TTC549 (cell line): ENCODE results near the gene NUP210L.
A peak's percentile ranks its signal among the peaks of the same experiment; 100 is the strongest.
"Not testable (repeated sequence)": the region's sequence is repeated elsewhere in the genome, so short reads cannot be mapped to it uniquely, and the experiment has no call there.

Experiments
- FAIRE-seq: peaks from 2 replicates; lab custom pipeline; 2012; peaks lifted over from hg19 to GRCh38; lab: Jason Lieb, UNC

The NUP210L gene

DNA sequence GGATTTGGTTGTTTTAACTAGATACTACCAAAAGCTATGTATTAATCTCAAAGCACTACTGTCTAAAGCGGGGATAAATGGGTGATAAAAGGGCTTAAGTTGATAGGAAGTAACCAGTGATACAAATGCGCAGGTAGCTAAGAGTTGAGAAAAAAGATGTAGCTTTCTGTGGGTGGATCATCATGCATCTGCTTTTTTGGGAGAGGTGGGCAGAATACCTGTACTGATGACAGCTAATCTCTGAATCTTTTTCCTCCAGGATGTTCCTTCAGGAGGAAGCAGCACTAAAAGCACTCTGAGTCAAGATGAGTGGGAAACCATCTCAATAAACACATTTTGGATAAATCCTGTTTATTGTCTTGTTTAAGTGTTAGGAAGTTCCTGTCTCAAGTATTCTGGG, 163.1 kb downstream of the NUP210L start:
- no peak for FAIRE-seq

DNA sequence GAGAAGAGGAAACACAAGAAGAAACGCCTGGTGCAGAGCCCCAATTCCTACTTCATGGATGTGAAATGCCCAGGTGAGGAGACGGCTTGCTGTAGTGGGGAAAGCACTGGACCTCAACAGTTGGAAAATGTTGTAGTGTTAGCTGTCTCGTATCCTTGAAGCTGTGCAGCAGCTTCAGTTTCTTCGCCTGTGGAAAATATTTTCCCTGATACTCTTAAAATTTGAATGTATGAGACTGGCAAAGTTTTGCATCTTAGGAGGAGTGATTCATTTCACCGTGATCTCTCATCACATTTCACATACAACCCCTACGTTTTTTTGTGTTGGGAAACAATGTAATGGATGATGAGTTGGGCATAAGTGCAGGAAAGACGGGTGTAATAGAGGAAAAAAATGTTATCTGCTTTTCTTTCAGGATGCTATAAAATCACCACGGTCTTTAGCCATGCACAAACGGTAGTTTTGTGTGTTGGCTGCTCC, 163.7 kb downstream of the NUP210L start:
- FAIRE-seq: no peak

DNA sequence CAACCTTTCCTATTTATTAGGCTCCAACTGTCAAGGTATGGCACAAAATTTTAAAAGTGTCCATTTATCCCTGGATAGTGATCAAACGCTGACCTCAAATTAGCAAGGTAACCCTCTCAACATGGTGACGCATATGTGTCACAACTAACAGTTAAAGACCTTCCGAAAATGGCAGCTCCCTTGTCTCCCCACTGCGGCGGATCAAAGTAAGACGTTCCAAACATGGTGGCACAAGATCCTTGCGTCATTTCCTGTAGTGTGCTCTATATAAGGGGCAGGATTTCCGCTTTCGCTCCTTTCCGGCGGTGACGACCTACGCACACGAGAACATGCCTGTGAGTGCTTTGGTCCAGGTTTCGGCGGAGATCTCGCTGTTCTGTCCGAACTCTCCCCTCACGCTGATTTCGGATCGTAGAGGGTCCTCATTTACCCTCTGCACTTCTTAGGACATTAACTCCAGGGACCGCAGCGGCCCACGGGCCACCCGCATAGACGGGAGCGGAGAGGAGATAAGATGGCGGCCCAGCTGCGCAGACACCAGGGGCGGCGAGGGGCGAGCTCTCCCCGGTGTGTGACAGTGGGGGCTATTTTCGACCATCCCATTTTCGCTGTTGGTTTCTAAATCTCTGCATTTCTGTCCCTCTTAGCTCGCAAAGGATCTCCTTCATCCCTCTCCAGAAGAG, 164.3 kb downstream of the NUP210L start, which contains the start of gene RPS27:
TSS of gene RPS27 (plus strand) at position 295 of the 683 bp plus-strand sequence. CDS start at position 330, 35 bp downstream.
- peak; percentile 98 for FAIRE-seq

DNA sequence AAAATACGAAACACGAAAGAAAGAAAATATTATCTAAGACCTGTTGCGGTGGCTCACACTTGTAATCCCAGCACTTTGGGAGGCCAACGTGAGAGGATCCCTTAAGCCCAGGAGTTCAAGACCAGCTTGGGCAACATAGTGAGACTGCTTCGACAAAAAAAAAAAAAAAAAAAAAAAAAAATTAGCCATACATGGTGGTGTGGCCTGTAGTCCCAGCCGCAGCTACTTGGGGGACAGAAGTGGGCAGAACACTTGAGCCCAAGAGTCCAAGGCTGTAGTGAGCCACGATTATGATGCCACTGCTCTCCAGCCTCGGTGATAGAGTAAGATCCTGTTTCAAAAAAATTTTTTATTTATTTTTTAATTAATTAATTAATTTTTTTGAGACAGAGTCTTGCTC, 167.3 kb downstream of the NUP210L start:
- FAIRE-seq: no peak

DNA sequence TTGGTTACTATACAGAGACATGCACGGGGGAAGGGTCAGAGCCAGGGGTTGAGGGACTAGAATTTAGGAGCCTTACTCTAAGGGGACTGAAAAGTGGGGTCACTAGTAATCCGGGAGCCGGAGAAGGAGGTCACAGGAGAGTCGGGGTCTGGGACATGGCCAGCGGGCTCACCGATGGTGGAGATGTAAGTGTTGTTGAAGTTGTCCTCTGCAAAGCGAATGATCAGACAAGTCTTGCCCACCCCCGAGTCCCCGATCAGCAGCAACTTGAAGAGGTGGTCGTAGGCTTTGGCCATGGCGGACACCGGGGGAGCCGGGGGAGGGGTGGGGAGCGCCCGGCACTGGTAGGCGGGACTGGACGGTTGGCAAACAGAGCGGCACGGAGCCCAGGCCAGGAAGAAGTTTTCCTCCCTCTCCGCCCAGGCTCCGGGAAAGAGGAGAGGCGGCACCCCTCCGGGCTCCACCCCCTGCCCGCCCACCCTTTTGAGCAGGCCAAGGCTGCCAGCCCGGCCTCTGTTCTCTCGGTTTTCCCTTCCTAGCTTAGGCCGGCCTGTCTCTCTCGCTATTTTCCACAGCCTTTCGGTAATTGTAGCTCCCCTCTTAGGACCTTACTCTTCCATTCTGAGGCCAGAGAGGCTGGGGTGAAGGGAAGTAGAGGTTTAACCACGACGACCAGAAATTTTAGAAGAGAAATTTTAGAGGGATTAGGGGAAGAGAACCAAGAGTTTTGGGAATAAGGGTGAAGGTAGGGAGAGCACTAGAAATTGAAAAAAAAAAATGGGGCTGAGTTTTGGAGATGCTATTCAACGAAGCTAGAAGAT, 168.7 kb downstream of the NUP210L start, which contains the start of gene RAB13:
TSS of gene RAB13 (minus strand) at position 399 of the 821 bp plus-strand sequence. CDS start at position 296, 103 bp downstream.
- no peak for FAIRE-seq

DNA sequence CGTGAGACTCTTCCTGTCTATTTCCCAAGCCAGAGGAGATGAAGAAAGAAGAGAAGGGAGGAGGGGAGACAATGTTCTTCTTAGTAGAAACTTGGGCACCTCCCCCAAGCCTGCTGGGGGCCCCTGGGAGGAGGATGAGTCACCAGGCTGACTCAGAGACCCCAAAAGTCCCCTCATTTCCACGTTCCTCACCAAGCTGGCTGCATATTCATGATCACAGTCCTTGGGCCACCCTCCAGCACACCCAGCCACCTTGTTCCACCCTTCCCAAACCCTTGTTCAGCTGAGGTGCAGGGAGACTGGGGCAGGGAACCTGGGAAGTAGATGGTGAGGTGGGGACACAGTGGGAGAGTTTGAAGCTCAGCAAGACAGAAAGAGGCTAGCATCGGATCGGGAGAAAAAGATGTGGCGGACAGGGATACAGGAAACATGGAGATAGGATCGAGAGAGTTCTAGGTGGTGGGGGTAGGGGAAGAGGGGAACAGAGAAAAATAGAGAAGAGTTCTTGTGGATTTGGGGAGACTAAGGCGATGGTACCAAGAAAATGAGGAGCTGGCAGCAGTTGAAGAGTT, 169.4 kb downstream of the NUP210L start:
- FAIRE-seq: no peak

DNA sequence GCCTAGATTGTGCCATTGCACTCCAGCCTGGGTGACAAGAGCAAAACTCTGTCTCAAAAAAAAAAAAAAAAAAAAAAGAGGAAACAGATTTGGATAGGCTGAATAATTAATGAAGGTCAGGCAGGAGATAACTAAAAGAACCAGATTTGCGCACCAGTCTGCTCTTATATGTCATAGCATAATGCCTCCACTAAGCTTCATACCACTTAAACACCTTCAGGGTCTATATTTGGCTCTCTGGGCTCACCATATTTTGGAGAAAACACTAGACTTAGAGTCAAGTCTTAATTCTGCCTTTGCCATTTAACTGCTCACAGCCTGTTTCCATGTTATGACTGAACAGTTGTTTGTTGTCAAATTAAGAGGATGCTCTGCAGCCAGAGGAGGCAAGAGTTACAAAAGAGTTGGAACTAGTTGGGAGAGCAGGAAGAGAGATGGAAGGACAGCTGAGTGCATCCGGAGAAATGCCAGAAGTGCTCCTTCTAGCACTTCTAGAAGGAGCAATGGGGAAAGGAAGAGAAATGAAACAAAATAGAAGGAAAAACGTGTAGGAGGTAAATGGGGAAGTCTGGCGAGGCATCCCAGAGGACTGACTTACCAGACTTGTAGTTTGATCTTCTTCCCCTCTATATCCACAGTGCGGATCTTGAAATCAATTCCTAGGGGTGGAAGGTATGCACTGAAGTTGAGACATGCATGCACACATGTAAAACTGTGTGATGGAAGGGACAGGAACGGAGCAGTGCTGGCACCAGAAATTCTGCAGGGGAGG, 170.6 kb downstream of the NUP210L start:
- no peak for FAIRE-seq

DNA sequence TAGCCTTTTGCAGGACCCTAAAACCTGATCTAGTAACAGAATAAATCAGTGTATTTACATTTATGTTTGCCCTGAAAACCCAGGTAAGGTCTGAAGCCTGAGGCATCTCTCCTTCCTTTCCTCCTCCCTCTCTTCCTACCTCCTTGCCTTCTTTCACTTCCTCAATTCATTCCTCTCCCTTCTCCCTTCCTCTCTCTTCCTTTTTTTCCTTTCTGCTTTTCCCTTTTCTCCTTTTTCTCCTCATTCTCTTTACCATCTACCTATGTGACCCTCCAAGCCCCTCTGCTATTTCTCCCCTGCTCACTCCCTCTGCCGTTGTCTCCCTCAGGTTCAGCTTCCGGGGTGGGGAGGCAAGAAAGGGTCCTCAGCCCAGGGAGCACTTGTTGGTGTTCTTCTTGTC, 173.1 kb downstream of the NUP210L start:
- not testable (repeated sequence) for FAIRE-seq

DNA sequence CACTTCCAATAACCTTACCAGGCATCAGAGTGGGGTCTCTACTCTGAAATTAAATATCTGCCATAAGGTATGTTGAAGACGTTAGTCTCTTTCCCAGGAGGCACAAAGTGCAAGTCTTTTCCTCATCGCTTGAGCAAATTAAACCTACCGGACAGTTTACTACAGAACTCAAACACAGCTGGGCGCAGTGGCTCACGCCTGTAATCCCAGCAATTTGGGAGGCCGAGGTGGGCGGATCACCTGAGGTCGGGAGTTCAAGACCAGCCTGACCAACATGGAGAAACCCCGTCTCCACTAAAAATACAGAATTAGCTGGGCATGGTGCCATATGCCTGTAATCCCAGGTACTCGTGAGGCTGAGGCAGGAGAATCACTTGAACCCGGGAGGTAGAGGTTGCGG, 175.8 kb downstream of the NUP210L start:
- FAIRE-seq: not testable (repeated sequence)

DNA sequence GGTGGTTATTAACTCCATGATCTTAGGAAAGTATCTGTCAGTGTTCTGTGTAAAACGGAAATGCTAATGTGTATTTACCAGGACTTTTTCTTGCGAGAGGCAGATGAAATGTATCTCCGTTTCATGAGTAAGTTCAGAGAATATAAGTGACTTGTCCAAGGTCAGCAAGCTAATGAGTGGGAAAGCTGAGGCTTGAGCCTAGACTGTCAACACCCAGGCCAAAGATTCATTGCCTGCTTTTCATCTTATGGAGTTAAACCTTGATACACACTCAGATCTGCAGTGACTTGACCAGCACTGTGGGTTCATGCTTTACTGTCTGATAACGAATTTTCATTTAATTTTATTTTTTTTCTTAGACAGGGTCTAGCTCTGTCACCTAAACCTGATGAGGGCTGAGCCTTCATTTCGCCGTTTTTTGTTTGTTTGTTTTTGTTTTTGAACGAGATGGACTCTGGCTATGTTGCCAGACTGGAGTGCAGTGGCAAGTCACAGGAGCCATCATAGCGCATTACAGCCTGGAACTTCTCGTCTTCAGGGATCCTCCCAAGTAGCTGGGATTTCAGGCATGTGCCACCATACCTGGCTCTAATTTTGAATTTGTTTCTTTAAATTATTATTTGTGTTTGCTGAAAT, 176.5 kb downstream of the NUP210L start:
- FAIRE-seq: no peak

DNA sequence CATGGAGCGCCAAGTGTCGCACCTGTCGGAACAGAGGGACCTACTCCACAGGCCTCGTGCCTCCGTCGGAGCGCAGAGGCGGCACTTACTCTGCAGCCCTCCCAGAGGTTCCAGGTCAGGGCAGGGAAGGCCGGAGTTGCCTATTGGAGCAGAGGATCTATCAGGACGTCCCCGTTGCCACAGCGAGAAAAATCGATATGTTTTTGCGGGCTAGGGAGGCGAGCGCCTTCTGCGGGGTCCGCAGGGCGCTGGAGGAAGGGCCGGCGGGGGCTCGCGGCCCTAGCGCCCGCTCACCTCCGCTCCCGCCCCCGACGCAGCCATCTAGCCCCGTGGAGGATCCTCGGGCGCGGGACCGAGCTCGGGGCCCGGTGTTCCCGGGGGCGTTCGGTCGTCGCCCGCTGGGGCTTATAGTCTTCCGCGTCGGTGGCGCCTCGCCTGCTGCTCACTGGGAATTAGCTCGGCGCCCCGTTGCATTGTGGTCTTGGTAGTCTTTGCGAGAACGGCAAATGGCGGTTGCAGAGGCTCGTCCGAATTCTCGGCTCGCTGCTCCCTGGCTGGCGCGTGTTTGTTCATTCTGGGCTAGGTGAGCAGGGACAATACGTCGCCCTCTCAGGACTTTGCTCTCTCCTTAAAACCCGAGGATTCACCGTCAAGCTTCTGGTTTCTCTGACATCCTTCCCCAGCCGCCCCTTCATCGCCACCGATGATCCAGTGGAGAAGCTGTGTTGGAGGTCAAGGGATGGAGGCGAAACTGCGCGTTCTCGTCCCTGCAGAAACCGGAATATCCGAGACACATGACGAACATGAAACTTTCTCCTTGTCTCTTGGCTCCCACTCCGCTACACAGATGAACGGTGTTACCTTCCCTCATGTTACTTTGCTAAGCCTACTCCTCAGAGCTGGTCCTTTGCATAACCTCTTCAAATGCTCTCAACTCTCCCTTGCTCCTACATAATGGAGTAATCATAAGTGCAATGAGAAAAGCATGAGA, 177.3 kb downstream of the NUP210L start, which contains the start of gene JTB:
TSS of gene JTB (minus strand) at position 425 of the 991 bp plus-strand sequence. CDS start at position 3, 422 bp downstream.
- no peak for FAIRE-seq

DNA sequence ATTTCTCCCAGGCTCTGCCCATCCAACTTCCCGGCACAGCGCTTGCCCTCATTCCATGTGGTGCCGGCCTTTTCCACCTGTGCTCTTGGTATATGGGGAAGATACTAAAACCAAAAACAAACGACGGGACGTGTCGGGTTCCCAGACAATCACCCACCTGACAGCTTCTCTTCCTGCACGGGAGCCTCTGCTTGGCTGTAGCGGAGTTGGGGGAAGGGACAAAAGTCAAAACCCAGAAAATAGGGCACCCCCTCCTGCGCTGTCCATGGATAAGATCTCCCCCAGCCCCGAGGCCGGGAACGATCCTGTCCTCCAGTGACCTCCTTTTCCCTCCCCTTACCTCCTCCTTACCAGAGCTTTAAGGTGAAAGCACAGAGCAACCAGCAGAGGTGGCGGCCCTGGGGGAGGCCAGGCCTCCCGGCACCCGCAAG, 178.0 kb downstream of the NUP210L start:
- no peak for FAIRE-seq

DNA sequence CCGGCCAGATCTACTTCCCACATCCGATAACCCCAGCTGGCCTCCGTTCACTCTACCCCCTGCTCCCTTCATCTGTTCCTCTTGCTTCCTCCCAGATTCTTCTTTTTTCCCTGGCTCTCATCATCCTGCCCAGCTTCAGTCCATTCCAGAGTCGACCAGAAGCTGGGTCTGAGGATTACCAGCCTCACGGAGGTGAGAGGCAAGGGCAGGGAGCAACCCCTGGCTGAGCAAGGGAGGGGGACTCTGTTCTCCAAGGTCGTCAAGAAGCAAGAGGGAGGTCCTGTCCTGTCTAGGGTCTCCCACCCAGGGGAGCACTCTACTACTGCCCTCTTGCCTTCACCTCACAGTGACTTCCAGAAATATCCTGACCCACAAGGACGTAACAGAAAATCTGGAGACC, 181.3 kb downstream of the NUP210L start:
- FAIRE-seq: no peak

DNA sequence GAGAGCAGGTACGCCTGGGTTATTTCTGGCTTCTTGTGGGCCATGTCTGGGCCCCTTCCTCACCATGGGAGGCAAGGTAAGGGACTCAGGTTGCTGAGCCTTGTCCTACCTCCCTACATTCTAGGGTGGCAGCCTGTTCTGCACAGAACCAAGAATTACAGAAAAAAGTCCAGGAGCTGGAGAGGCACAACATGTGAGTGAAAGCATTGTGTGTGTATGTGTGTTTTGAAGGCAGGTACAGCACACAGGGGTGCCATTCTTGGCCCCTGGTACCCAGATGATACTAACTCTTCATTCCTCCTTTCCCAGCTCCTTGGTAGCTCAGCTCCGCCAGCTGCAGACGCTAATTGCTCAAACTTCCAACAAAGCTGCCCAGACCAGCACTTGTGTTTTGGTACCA, 181.8 kb downstream of the NUP210L start:
- FAIRE-seq: no peak

DNA sequence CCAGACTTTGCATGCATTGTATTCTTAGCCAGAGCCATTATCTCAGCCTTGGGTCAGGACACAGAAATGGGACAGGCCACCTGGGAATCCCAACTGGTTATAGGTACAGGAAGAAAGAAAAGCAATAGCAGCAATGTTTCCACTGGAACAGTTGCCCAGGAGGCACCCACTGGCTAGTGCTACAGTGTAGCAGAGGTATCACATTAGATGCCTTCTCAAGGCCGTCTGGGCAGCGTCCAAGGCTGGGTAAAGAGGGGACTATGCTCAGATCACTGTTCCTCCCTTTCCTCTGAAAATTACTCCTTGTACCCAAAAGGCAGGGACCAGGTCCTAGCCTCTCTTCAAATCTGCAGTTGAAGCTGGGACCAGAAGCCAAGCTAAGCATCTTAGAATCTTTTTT, 184.5 kb downstream of the NUP210L start:
- no peak for FAIRE-seq

DNA sequence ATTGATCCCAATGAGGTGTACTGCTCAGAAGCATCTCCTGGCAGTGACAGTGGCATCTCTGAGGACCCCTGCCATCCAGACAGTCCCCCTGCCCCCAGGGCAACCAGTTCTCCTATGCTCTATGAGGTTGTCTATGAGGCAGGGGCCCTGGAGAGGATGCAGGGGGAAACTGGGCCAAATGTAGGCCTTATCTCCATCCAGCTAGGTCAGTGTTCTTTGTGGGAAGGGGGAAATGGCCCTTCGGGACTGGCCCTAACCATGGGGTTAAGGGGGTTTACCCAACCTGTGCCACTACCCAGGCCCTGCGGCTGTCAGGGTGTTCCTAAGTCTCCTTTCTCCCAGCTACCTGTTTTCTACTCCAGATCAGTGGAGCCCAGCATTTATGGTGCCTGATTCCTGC, 185.9 kb downstream of the NUP210L start:
- FAIRE-seq: no peak

DNA sequence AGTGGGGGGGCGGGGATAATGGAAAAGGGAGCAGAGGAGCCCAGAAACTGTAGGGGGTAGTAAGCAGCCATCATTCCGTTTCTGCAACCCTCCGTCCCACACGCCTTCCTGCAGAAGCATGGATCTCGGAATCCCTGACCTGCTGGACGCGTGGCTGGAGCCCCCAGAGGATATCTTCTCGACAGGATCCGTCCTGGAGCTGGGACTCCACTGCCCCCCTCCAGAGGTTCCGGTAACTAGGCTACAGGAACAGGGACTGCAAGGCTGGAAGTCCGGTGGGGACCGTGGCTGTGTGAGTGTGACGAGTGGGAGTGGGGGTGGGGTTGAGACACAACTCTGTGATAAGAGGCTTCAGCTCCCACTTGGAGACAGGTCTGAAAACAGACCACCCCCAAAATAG, 186.5 kb downstream of the NUP210L start:
- FAIRE-seq: no peak

DNA sequence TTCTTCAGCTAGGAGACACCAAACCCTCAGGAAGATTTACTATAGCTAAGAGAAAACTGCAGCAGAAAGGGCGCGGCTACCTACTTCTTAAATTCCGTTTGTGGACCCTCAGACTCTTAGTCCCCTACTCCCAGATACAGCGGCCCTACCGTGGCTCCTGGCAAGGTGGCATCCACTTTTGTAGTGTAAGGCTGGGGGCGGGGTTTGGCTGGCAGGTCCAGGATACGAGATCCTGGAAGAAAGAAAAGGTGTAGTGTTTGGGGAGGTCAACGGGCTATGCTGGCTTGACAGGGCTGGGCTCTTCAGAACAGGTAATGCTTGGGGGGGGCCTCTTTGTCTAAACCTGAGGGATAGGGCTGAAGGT, 186.9 kb downstream of the NUP210L start:
- no peak for FAIRE-seq

DNA sequence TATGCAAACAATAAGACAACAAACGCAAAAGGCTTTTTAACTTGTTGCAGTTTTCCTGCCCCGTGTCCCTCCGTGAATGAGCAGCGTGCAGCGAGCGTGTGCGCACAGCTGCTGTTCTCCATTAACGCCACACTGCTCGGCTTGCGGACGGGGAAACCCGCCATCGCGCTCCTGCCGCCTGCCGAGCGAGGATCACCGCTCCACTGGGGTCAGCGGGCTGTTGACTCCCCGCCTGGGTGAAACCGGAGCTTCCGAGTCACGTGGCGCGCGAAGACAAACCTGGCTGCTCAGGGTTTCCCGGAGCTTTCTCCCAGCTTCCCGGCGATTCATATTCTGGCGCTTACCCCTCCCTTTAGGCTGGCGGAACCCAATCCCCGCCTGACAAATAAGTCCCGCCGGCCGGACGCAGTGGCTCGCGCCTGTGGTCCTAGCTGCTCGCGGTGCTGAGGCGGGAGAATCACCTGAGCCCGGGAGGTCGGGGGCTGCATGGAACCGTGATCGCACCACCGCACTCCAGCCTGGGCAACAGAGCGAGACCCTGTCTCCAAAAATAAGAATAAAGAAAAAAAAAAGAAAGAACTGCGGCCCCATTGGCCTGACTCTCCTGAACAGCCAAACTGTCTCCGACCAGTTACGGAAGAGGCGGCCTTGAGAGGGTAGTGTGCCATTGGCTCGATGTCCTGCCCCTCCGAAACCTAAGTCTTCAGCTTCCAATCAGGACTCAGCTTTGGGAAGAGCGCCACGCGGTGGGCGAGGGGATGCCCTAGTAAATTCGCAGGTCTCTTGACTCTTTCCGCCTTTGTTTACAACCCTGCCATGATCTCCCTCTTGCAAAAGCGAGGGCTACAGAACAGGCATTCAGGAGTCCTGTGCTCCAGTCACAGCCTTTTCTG, 187.5 kb downstream of the NUP210L start, which contains the start of gene CREB3L4:
TSS of gene CREB3L4 (plus strand) at position 796 of the 893 bp plus-strand sequence. CDS start 624 bp downstream, outside the sequence.
- FAIRE-seq: peak; percentile 96
